Stimulated activated naive CD4-positive, alpha-beta T cell (primary cell): ENCODE measurements around the gene TRPV2.
A peak's percentile ranks its signal among the peaks of the same experiment; 100 is the strongest.
"Not testable (repeated sequence)": the region's sequence is repeated elsewhere in the genome, so short reads cannot be mapped to it uniquely, and the experiment has no call there.

Experiments used
- DNase-seq, 6 experiments: peaks; one replicate each; lab custom pipeline; 2025; lab: John Stamatoyannopoulos, UW

The TRPV2 gene

GRCh38 chr17:16435925-16436886, 20.8 kb downstream of the TRPV2 start:
- DNase-seq, result no peak

- no peak for DNase-seq
Measured at GRCh38 chr17:16437083-16437482, 21.7 kb downstream of the TRPV2 start.

DNA sequence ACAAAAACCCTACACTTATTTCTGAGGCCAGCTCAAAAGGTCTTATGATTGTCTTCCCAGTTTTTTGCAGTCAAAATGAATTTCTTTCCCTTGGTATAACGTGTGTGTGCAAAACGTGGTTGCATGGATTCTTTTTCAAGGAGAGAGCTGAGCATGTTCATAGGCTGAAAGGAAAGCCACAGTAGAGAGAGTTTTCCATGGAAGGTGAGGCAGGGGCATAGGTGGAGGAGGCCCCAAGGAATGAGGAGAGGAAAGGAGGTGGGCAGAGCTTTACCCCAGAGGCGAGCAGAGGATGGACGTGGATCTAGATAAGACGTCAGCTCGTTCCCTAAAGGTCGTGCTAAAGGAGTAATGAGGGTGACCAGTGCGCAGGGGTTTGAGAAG, 22.8 kb downstream of the TRPV2 start:
- no peak for DNase-seq

- DNase-seq, result peak; percentile 84 to 96 (median 94)
Measured at GRCh38 chr17:16438557-16439302, 23.4 kb downstream of the TRPV2 start.

DNA sequence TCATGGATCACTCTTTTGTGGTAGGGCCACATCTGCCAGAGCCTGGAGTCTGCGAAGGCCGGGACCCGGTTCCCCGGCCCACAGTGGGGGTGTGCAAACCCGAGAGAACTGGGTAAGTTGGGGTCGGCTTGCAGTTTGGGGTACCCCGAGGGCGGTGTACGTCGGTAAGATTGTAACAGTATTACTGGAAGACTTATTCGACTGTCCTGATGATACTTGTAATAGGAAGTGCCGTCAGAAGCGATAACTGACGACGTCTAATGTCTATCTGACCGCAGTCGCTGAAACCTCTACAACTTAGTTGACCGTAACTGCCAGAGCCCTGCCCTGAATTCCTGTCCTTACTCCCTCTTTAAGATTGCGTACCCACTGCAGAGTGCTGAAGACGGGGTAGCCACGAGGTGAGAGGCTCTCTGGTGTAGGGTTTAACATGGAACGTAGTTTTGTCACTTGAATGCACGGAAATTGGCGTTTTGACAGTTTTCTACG, 24.0 kb downstream of the TRPV2 start:
- peak in 2 of 6 experiments; percentile 49 to 55 for DNase-seq

DNA sequence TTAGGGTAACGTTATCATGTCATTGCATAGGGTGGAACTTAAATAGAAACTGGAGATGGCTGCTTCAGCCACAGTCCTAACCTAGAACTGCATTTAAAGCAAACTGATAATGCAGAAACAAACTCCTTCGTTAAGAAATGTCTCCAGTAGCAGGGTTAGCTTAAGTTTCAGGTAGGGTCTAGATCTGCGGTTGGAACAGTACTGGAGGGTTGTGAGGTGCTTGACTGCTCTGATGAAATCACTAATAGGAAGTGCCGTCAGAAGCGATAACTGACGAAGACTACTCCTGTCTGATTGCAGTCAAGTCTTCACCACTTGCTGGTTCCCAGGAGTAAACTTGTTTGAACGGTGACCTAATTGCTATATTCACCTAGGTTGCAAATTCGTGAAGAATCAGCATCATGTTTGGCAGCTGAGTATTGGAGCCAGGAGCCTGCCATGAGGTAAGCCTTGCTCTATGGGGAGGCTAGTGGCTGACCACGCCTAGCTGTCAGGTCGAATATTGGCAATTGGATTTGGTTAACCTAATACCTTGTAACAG, 24.5 kb downstream of the TRPV2 start:
- DNase-seq, result peak in 3 of 6 experiments; percentile 18 to 30 (median 27)

DNA sequence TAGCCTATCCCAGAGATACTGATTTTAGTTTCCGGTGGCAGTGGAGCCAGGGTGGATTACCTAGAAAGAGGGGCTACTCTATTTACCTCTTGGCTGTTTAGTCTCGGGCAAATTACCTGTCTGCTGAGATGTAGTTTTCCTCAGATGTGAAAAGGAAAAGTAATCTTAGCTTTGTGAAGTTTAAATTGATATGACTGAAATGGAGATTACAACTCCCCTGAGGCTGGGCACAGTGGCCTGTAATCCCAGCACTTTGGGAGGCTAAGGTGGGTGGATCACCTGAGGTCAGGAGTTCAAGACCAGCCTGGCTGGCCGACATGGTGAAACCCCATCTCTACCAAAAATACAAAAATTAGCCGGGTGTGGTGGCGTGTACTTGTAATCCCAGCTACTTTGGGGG, 25.0 kb downstream of the TRPV2 start:
- DNase-seq, result not testable (repeated sequence)

DNA sequence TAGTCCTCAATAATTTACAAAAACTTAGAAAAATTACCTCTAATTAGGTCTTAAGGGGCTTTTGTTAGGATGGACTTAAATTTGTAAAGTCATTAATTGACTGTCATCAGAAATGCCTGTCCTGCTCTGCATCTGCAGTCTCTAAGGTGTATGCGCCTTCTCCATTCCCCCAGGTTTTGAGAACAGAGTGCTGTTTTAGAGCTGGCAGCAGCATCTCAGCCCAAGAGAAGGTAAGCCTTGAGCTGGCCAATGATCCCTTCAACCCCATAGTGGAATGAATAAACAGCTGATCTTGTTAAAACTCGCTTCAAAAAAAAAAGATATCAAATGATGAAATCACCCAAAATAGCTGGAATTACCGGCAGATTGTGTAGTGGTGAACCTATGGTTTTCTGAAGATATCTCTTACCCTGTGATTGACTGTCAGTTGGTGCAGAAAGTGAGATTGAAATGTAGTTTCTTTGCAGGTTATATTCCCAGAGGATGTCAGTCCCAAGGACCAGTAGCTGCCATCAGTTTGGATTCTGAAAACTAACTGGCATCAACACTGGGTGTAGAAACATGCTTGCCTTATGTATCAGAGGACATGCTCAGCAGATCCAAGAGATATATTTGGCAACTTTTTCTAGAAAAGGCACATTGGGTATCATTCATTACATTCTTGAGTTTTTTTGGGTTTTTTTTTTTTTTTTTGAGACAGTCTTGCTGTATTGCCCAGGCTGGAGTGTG, 25.7 kb downstream of the TRPV2 start:
- no peak for DNase-seq

DNA sequence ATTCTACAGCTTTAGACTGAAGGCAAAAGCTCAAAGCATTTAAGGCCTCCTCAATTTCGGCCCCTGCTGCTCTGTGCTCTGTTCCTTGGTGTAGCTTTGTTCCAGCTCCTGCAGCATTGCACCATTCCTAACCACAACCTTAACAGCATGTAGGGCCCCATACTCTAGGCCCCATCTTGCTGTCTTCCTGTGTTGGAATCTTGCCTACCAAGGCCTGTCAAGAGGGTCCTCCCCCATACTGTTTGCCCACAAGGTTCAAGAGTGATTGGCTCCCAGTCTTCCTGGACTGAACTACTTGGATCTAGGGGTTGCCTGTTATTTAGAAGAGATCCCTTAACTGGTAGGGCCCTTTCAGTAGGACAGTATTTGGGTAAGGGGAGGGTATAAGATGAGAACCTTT, 26.8 kb downstream of the TRPV2 start:
- no peak for DNase-seq

DNA sequence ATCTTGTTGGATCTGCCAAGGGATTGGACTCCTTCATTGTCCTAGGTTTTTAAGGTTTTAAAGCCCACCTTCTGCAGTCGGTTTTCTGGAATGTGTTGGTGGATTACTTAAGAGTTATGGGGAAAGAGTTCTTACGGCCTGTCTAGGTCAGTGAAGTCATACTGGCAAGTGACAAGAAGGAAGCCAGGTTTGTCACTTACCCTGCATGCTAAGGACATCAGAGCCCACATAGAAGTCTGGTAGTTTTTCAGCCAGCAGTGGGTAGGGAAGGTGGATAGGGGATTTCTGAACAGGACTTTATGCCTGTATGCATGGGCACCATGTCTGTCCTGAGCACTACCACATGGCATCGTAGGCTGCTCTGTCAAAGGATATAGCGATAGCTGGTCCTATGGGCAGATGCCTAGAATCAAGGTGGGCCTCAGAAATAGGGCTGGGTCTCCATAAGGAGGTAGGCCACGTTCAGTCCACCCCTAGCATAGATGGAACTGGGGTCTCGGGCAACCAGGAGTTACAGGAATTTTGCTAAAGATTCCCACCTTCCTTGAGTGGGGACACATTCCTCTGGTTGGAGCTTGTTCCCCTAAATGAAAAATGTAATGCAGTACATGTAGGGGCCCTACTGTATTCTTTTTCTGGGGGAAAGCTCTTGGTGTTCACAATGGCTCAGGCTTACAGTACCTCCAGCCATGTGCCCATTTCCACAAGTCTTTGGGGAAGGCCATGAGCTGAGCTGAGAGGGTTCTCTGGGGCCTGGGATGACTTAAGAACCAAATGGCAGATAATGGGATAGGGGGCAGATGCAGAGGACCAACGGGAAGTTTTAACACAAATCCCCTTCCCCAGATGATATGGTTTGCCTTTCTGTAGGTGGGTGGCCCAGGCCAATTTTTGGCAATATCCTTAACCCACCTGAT, 27.5 kb downstream of the TRPV2 start:
- DNase-seq, result no peak

DNA sequence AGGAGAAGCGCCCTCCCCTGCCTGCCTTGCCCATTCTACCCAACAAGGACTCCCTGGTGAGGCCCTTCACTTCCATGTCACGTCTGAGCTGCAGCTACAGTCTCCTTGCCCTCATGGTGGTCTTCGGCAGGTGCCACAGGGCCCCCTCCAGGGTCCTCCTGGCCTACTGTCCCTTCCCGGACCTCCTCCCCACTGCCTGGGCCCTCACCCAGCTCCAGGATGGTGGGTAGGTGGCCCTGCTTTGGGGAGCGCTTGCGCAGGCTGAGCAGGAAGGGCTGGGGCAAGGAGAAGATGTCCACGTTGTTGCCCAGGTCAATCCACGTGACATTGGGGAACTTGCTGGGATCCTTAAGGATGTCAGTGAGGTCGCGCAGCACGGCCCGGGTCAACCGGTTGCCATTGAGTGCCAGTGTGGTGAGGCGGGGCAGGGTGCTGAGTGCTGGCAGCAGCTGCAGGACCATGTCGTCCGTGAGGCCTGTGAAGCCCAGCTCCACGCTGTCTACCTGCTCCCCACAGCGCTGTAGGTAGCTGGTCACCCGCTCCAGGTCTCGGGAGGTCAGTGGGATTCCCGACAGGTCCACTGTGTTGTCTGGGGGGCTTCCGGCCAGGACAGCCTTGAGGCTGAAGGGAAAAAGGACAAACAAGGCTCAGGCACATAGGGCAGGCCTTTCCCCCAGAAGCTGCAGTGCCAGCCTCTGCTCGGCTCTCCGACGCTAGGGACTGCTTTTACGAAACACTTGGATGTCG, 28.3 kb downstream of the TRPV2 start:
- no peak for DNase-seq

DNA sequence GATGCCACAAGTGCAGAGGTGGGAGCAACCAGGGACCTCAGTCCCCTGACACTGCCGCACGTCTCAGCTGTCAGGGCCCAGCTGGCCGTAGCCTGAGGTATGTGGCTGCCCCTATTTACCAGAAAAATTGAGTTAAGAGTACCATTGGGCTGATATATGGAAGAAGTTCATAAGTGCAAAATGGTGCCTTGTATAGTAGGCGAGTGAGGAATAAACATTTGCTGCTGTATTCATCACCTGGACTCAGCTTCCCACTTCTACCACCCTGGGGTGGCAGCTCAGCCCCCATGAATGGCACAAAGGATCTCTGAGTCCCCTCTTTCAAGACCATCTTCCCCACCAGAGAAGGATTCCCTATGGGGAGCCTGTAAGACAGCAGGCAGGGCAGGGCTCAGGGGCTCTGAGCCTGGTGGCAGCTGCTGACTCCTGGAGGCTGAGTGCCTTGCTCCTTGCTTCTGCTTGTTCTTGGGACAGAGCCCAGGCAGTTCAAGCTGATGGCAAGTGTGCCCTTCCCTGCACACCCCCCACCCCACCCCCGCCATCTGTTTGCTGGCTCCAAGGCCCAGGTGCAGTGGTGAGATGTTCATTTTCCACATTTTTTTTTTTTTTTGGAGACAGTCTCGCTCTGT, 29.0 kb downstream of the TRPV2 start:
- no peak for DNase-seq

GRCh38 chr17:16446338-16446983, 31.1 kb downstream of the TRPV2 start:
- DNase-seq, result no peak

GRCh38 chr17:16447676-16448075, 32.3 kb downstream of the TRPV2 start:
- no peak for DNase-seq

GRCh38 chr17:16448490-16448889, 33.1 kb downstream of the TRPV2 start:
- DNase-seq, result no peak

DNA sequence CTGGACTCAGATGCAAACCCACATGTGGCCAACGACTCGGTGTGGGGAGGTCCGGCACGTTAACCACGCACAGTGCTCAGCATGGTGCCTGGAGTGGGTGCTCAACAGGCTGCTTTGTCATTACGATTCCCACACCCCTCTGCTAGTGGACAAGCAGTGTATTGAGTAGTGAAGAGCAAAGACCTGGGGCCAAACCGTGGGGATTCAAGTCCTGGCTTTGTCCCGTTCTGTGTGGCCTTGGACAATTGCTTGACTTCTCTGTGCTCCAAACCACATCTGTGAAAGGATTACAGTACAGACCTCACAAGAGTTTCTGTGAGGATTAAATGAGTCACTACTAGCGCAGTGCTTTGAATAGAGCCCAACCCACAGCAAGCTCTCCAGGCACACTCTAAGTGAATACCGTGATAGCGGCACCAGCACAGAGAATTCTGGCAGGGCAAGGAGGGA, 33.8 kb downstream of the TRPV2 start:
- no peak for DNase-seq

- no peak for DNase-seq
Measured at GRCh38 chr17:16450028-16450427, 34.7 kb downstream of the TRPV2 start.

GRCh38 chr17:16452268-16452667, 36.9 kb downstream of the TRPV2 start:
- DNase-seq, result not testable (repeated sequence)

DNA sequence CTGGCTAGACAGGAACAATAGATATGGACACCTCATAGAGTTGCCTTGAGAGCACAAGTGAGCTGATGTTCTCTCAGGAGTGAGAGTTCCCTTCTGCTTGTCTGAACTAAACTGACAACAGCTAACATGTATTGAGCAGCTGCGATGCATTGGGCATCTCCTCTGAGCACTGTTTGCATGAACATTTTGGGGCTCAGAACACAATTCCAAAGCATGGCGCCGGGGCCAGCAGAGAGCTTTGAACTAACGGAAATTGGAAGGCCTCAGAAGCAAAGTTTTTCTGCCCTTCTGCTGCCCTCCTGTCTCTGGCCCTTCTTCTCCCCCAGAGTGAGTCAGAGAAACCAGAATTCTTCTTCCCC, 38.1 kb downstream of the TRPV2 start:
- DNase-seq, result no peak
